Fibroblast of villous mesenchyme (primary cell): ENCODE measurements around the gene IVNS1ABP. TPM values are rescaled to one million over a fixed set of nuclear protein-coding genes. Genes with fewer than 3 reads are reported as not detected.

ENCODE experiments used
- DNase-seq: peaks from one replicate; pipeline ENCODE4 v3.0.0-alpha.2; 2010; ENCODE audit warnings: low read depth
- H3K4me3 ChIP-seq: 2 replicates; pipeline ENCODE4 v1.5.1; 2011; ENCODE audit warnings: low read depth, mild to moderate bottlenecking, low read length
- CTCF ChIP-seq: IDR thresholded peaks from 2 replicates; pipeline ENCODE4 v1.5.1; 2012; ENCODE audit warnings: low read depth, mild to moderate bottlenecking, low read length; ENCODE audit not compliant: insufficient read depth
- total RNA-seq: library from RNA; depleted of rRNA; stranded (reverse); fragments of >200 nt; gene quantifications from 2 replicates; pipeline ENCODE4 v1.2.3, GENCODE V29; 2012

IVNS1ABP gene
- total RNA-seq, 1 donor, result 76.0 TPM

GRCh38 chr1:185312361-185313138 is 4.5 kb downstream of the IVNS1ABP start:
- no peak for DNase-seq
- no peak overlapping the region for H3K4me3 ChIP-seq
- TF ChIP-seq CTCF, result no peak

- no peak for TF ChIP-seq CTCF
- H3K4me3 ChIP-seq, result no peak overlapping the region
- DNase-seq, result peak; percentile 34
Measured at GRCh38 chr1:185311589-185312225, 5.3 kb downstream of the IVNS1ABP start.

- DNase-seq, result no peak
- no peak overlapping the region for H3K4me3 ChIP-seq
- TF ChIP-seq CTCF, result no peak
Measured at GRCh38 chr1:185309566-185309965, 7.5 kb downstream of the IVNS1ABP start.

- no peak for TF ChIP-seq CTCF
- no peak for DNase-seq
- H3K4me3 ChIP-seq, result no peak overlapping the region
Measured at GRCh38 chr1:185308126-185308525, 8.9 kb downstream of the IVNS1ABP start.

DNA sequence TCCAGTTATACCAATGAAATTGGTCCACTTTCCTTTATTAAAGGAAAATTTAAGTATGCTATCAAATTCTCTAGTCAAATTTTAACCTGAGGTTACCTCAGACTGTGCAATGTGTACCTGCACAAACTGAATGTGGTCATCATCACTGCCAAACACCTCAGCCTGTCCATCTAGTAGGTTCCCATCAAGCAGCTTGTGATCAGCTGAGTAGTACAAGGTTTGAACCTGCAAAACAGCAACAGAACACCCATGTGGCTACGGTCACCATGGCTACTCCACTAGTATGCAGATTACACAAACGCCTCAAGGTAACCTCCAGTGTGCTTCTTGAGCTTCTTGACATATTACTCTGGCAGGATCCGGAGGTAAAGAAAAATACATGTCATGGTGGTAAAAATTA is 11.6 kb downstream of the IVNS1ABP start:
- H3K4me3 ChIP-seq, result no peak overlapping the region
- no peak for DNase-seq
- no peak for TF ChIP-seq CTCF

- H3K4me3 ChIP-seq, result no peak overlapping the region
- no peak for TF ChIP-seq CTCF
- no peak for DNase-seq
Measured at GRCh38 chr1:185300152-185300551, 16.9 kb downstream of the IVNS1ABP start.

GRCh38 chr1:185297982-185298381 is 19.1 kb downstream of the IVNS1ABP start:
- no peak overlapping the region for H3K4me3 ChIP-seq
- no peak for TF ChIP-seq CTCF
- no peak for DNase-seq
